LNCaP clone FGC (cell line): ENCODE results near the gene PPP5C.
"Not testable (repeated sequence)": the region's sequence is repeated elsewhere in the genome, so short reads cannot be mapped to it uniquely, and the experiment has no call there.

Source experiments
- DNase-seq: peaks from one replicate; pipeline ENCODE4 v3.0.0-alpha.2; 2011; ENCODE audit warnings: low read depth
- H3K4me3 ChIP-seq: 2 replicates; pipeline ENCODE4 v1.5.1; 2011; ENCODE audit warnings: mild to moderate bottlenecking, low read depth, low read length, control low read depth
- TF ChIP-seq, protein P1 (sequence below): IDR thresholded peaks from 2 replicates; pipeline ENCODE4 v1.5.1; 2012; ENCODE audit warnings: mild to moderate bottlenecking; ENCODE audit not compliant: control insufficient read depth, insufficient read depth; ENCODE audit errors: extremely low read depth

The PPP5C gene

DNA sequence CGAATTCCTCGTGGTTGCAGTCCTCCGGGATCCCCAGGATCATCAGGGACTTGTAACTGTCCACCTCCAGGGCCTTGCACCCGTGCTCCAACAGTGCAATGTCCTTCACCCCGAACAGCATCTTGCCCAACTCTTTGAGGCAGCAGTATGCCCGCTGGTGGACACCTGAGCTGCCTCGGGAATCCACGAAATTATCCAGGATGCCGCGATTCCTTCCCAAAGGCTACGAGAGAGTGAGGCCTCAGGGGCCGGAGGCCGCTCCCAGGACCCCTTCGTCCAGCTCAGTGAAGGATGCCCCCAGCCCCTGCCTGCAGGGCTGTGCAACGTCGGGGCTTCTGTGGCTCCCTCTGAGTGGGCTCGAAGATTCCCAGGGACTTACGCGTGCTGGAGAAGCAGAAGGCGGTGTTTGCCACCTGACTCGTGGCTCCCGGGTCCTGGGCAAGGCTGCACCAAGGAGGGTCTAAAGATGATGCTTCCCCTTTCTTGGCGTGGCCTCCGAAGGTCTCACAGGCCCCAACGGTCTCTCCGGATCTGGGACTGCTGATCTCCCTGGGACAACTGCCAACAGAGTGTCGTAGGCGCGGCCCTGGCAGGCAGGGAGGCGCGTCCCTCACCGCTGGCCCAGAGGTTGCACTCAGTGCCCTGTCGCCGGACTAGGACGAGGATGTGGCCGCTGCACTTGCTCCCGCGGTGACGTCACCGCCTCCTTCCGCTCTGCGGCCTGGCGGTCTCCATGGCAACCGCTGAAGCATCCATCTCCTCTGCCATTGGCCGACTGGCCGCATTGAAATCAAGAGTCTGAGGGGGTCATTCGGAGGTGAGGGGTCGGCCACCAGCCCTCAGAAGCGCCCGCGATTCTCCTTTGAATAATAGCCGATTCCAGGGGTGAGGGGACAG is 81.6 kb downstream of the PPP5C start, which contains the start of gene PNMA8C:
PNMA8C (minus strand) TSS at position 698 of the 897 bp plus-strand sequence; CDS start at position 121, 577 bp downstream.
- no peak within 1 kb of the TSS for H3K4me3 ChIP-seq
- DNase-seq = no peak
- TF ChIP-seq, protein P1, sequence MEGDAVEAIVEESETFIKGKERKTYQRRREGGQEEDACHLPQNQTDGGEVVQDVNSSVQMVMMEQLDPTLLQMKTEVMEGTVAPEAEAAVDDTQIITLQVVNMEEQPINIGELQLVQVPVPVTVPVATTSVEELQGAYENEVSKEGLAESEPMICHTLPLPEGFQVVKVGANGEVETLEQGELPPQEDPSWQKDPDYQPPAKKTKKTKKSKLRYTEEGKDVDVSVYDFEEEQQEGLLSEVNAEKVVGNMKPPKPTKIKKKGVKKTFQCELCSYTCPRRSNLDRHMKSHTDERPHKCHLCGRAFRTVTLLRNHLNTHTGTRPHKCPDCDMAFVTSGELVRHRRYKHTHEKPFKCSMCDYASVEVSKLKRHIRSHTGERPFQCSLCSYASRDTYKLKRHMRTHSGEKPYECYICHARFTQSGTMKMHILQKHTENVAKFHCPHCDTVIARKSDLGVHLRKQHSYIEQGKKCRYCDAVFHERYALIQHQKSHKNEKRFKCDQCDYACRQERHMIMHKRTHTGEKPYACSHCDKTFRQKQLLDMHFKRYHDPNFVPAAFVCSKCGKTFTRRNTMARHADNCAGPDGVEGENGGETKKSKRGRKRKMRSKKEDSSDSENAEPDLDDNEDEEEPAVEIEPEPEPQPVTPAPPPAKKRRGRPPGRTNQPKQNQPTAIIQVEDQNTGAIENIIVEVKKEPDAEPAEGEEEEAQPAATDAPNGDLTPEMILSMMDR = no peak

DNA sequence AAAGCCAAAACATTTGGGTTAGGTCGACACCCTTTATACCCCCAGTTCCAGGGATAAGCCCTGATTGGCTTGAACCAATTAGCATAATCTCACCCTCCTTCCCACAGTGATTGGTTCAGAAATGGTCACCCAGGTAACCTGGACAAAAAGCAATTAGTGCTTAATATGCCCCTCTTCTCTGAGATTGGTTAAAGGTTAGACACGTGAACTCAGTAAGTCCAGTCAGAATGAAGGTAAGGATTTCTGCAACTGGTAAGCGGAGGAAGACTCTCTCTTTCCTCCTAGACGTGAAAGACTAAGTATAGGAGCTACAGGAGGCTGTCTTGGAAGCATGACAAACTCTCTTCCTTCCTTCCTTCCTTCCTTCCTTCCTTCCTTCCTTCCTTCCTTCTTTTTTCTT is 83.1 kb downstream of the PPP5C start:
- no peak overlapping the region for H3K4me3 ChIP-seq
- DNase-seq = no peak
- TF ChIP-seq, protein P1 = no peak

DNA sequence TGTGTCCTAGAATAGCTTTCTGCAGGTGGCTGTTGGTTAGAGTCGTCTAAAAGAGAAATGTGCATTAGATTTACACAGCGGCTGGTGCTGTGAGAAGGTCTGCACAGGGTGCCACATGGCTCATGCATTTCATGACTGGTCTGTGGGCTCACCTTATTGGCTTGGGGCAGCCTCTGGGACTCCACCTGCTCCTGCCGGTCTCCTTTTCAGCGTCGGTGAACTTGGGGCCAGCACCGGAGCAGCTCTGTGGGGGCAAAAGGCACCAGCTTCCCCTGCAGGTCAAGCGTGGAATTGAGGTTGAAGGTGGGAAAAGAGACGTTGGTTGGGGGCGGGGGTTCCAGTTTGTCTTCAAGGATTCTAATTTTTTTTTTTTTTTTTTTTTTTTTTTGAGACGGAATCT is 84.9 kb downstream of the PPP5C start:
- DNase-seq = no peak
- H3K4me3 ChIP-seq = no peak overlapping the region
- TF ChIP-seq, protein P1 = no peak

DNA sequence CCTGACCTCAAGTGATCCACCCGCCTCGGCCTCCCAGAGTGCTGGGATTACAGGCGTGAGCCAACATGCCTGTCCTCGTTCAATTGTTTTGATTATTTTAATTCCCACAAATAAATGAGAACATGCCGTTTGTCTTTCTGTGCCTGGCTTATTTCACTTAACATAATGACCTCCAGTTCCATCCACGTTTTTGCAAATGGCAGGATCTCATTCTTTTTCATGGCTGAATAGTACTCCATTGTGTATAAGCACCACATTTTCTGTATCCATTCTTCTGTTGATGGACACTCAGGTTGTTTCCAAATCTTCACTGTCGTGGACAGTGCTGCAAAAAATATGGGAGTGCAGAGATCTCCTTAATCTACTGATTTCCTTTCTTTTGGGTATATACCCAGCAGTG is 86.6 kb downstream of the PPP5C start:
- DNase-seq, H3K4me3 ChIP-seq: not testable (repeated sequence)

DNA sequence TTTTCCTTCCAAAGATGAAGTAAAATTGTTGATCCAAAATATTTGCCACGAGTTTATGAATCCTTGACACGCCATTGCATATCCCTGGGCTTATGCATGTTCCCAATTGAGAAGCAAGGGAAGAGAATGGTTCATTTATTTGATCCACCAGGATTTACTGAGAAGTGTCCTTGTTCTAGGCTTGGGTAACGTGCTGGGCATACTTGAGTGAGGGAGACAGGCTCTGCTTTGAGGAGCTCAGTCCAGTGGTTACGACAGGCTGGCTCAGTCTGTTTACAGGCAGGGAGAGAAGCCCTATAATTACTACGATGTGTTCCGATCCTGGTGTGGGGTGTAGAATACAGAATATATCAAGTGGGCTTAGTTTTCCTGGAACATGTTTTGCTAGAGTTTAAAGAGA is 88.1 kb downstream of the PPP5C start:
- no peak overlapping the region for H3K4me3 ChIP-seq
- TF ChIP-seq, protein P1 = no peak

DNA sequence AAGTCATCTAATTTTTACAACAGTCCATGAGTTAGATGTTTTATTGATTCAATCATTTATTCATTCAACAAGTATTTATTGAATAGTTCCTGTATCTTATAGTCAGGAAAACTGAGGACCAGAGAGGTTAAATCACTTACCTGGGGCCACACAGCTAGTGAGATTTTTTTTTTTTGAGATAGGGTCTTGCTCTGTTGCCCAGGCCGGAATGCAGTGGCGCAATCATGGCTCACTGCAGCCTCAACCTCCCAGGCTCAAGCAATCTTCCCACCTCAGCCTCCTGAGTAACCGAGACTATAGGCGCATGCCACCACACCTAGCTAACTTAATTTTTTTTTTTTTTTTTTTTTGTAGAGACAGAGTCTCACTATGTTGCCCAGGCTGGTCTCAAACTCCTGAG is 88.8 kb downstream of the PPP5C start:
- not testable (repeated sequence) for DNase-seq, H3K4me3 ChIP-seq

More for the DNA sequence above, 88.1 kb downstream of the PPP5C start:
- DNase-seq = no peak
